GM18511 (cell line): ENCODE results near the gene LRRC14B.
"Not testable (repeated sequence)": the region's sequence is repeated elsewhere in the genome, so short reads cannot be mapped to it uniquely, and the experiment has no call there.

Experiments used
- ATAC-seq: cut with Tn5 transposase; IDR thresholded peaks from one replicate; pipeline ENCODE4 v1.9.1; 2021; ENCODE audit warnings: mild to moderate bottlenecking, moderate library complexity; ENCODE audit not compliant: unreplicated experiment

LRRC14B gene

GRCh38 chr5:190366-191035, 794 bp upstream of the LRRC14B start:
- peak; percentile 26 for ATAC-seq

GRCh38 chr5:191949-192690, 825 bp downstream of the LRRC14B start:
- no peak for ATAC-seq

- ATAC-seq: no peak
These were observed 1.3 kb downstream of the LRRC14B start for GRCh38 chr5:192691-192969.

- no peak for ATAC-seq
These were observed 1.9 kb downstream of the LRRC14B start for GRCh38 chr5:192970-193831.

- ATAC-seq: no peak
These were observed 2.8 kb downstream of the LRRC14B start for GRCh38 chr5:194102-194501.

- ATAC-seq: no peak
These were observed 3.4 kb downstream of the LRRC14B start for GRCh38 chr5:194603-195209.

GRCh38 chr5:195401-196160, 4.3 kb downstream of the LRRC14B start:
- no peak for ATAC-seq

- no peak for ATAC-seq
These were observed 5.1 kb downstream of the LRRC14B start for GRCh38 chr5:196350-196749.

- ATAC-seq: not testable (repeated sequence)
These were observed 5.7 kb downstream of the LRRC14B start for GRCh38 chr5:197031-197430.

- no peak for ATAC-seq
These were observed 6.7 kb downstream of the LRRC14B start for GRCh38 chr5:197892-198489.

GRCh38 chr5:198516-199196, 7.4 kb downstream of the LRRC14B start:
- no peak for ATAC-seq

GRCh38 chr5:199197-199949, 8.1 kb downstream of the LRRC14B start:
- no peak for ATAC-seq

GRCh38 chr5:199950-200645, 8.8 kb downstream of the LRRC14B start:
- no peak for ATAC-seq

GRCh38 chr5:200985-201384, 9.7 kb downstream of the LRRC14B start:
- peak; percentile 65 for ATAC-seq

- ATAC-seq: no peak
These were observed 10.4 kb downstream of the LRRC14B start for GRCh38 chr5:201672-202071.

- no peak for ATAC-seq
These were observed 12.1 kb downstream of the LRRC14B start for GRCh38 chr5:203246-203930.

- ATAC-seq: no peak
These were observed 12.7 kb downstream of the LRRC14B start for GRCh38 chr5:204001-204400.

- no peak for ATAC-seq
These were observed 13.2 kb downstream of the LRRC14B start for GRCh38 chr5:204462-204861.
